Loucy (cell line): Measurements from ENCODE around the gene CMTM7.

Experiments
- H2AFZ ChIP-seq: fragments of 200-600 bp; sonication (generic); 2 replicates; pipeline ENCODE4 v1.6.0; 2016; ENCODE audit warnings: antibody characterized with exemption, mild to moderate bottlenecking, low read length, moderate library complexity
- H3F3A ChIP-seq: fragments of 200-600 bp; 2 replicates; pipeline ENCODE4 v1.6.0; 2016; ENCODE audit warnings: antibody characterized with exemption, low read depth, mild to moderate bottlenecking
- H3K27me3 ChIP-seq: fragments of 200-600 bp; sonication (generic); 2 replicates; pipeline ENCODE4 v1.6.1; 2014; ENCODE audit warnings: low read length, mild to moderate bottlenecking; ENCODE audit not compliant: insufficient read depth, poor library complexity, severe bottlenecking
- H3K36me3 ChIP-seq: fragments of 200-600 bp; sonication (generic); 2 replicates; pipeline ENCODE4 v1.6.1; 2016; ENCODE audit warnings: low read length; ENCODE audit not compliant: insufficient read depth
- H3K4me1 ChIP-seq: fragments of 200-600 bp; sonication (generic); 2 replicates; pipeline ENCODE4 v1.5.1; 2014; ENCODE audit warnings: low read length, mild to moderate bottlenecking; ENCODE audit not compliant: insufficient read depth, poor library complexity, severe bottlenecking
- H3K4me2 ChIP-seq: fragments of 200-600 bp; sonication (generic); 2 replicates; pipeline ENCODE4 v1.6.0; 2014; ENCODE audit warnings: antibody characterized with exemption, low read length, low read depth, mild to moderate bottlenecking; ENCODE audit not compliant: poor library complexity, severe bottlenecking
- H3K4me3 ChIP-seq: fragments of 200-600 bp; sonication (generic); 2 replicates; pipeline ENCODE4 v1.5.1; 2014; ENCODE audit warnings: low read length, mild to moderate bottlenecking, mixed read lengths; ENCODE audit not compliant: poor library complexity, severe bottlenecking
- H3K79me2 ChIP-seq: fragments of 200-600 bp; sonication (generic); 2 replicates; pipeline ENCODE4 v1.6.1; 2014; ENCODE audit warnings: low read length; ENCODE audit not compliant: insufficient read depth
- H3K9ac ChIP-seq: fragments of 200-600 bp; sonication (generic); 2 replicates; pipeline ENCODE4 v1.6.0; 2014; ENCODE audit warnings: mild to moderate bottlenecking, low read depth, low read length, moderate library complexity; ENCODE audit not compliant: poor library complexity, severe bottlenecking
- H3K9me2 ChIP-seq: fragments of 200-600 bp; sonication (generic); replicated peaks from 2 replicates; pipeline ENCODE4 v1.6.1; 2016; ENCODE audit warnings: low read depth, low read length, mixed read lengths
- H3K9me3 ChIP-seq: fragments of 200-600 bp; sonication (generic); 2 replicates; pipeline ENCODE4 v1.6.1; 2014; ENCODE audit warnings: mild to moderate bottlenecking, antibody characterized with exemption, low read length, low read depth; ENCODE audit not compliant: insufficient read depth
- H4K20me1 ChIP-seq: fragments of 200-600 bp; sonication (generic); 2 replicates; pipeline ENCODE4 v1.6.0; 2014; ENCODE audit warnings: antibody characterized with exemption, low read length, mild to moderate bottlenecking; ENCODE audit not compliant: insufficient read depth, poor library complexity, severe bottlenecking
- CTCF ChIP-seq: fragments of 200-600 bp; sonication (generic); conservative IDR thresholded peaks from 2 replicates; pipeline ENCODE4 v1.5.1; 2014; ENCODE audit warnings: mild to moderate bottlenecking, antibody characterized with exemption, low read length
- EZH2phosphoT487 ChIP-seq: fragments of 200-600 bp; IDR thresholded peaks from 2 replicates; pipeline ENCODE4 v1.6.1; 2018; ENCODE audit warnings: antibody characterized with exemption, mild to moderate bottlenecking, moderate library complexity, borderline replicate concordance

Gene CMTM7

GRCh38 chr3:32411442-32411841, 19.8 kb downstream of the CMTM7 start:
- Histone ChIP-seq H4K20me1 (no peaks in the 10 kb centered on the region), H3K9ac (no peak overlapping the region), H3K4me3 (no peak overlapping the region), H3K9me3 (no peaks in the 10 kb centered on the region), H3F3A (no peaks in the 10 kb centered on the region), H2AFZ (no peak overlapping the region), H3K4me2 (no peak overlapping the region), H3K27me3 (no peaks in the 10 kb centered on the region), H3K4me1 (peaks cover 2% of the 10 kb centered on the region), H3K79me2 (0 out of 2 replicates have a peak, but pooled peaks cover 3% of the 10 kb centered on the region), H3K36me3 (no peaks in the 10 kb centered on the region), H3K9me2 (no peaks in the 10 kb centered on the region)
- TF ChIP-seq CTCF (no peak), EZH2phosphoT487 (no peak)

GRCh38 chr3:32412887-32413286, 21.2 kb downstream of the CMTM7 start:
- Histone ChIP-seq H3K27me3 (no peaks in the 10 kb centered on the region), H4K20me1 (no peaks in the 10 kb centered on the region), H3K9me3 (no peaks in the 10 kb centered on the region), H3K79me2 (0 out of 2 replicates have a peak, but pooled peaks cover 3% of the 10 kb centered on the region), H3F3A (no peaks in the 10 kb centered on the region), H3K9ac (no peak overlapping the region), H3K4me2 (no peak overlapping the region), H2AFZ (no peak overlapping the region), H3K4me1 (no peaks in the 10 kb centered on the region), H3K36me3 (no peaks in the 10 kb centered on the region), H3K9me2 (no peaks in the 10 kb centered on the region), H3K4me3 (no peak overlapping the region)
- no peak for TF ChIP-seq CTCF
- TF ChIP-seq EZH2phosphoT487: no peak

GRCh38 chr3:32413845-32414521, 22.3 kb downstream of the CMTM7 start:
- Histone ChIP-seq H3K79me2 (0 out of 2 replicates have a peak, but pooled peaks cover 3% of the 10 kb centered on the region), H3K4me2 (no peak overlapping the region), H3K9me3 (no peaks in the 10 kb centered on the region), H4K20me1 (no peaks in the 10 kb centered on the region), H3K4me1 (no peaks in the 10 kb centered on the region), H3K4me3 (no peak overlapping the region), H3K9me2 (no peaks in the 10 kb centered on the region), H2AFZ (no peak overlapping the region), H3K27me3 (no peaks in the 10 kb centered on the region), H3F3A (no peaks in the 10 kb centered on the region), H3K9ac (no peak overlapping the region), H3K36me3 (no peaks in the 10 kb centered on the region)
- TF ChIP-seq CTCF (no peak), EZH2phosphoT487 (no peak)
